Cardiac muscle cell (in vitro differentiated cells and primary cell): ENCODE data around the gene ATXN7L3. TPM values are rescaled to one million over a fixed set of nuclear protein-coding genes. Genes with fewer than 3 reads are reported as not detected.

Experiments used
- DNase-seq, 2 donors: peaks; one replicate each; pipeline versions ENCODE4 v3.0.0 to v3.0.0-alpha.2; 2010 to 2017; ENCODE audit warnings: low read depth in 1 of 2, low spot score in 1 of 2
- H3K27ac ChIP-seq: fragments of 200-600 bp; sonication (generic); 2 replicates; pipeline ENCODE4 v1.5.1; 2016
- H3K27me3 ChIP-seq: fragments of 200-600 bp; sonication (generic); 2 replicates; pipeline ENCODE4 v1.6.0; 2016; ENCODE audit warnings: control low read depth
- H3K36me3 ChIP-seq: fragments of 200-600 bp; sonication (generic); 2 replicates; pipeline ENCODE4 v1.5.1; 2016; ENCODE audit warnings: control low read depth
- H3K4me1 ChIP-seq: fragments of 200-600 bp; sonication (generic); 2 replicates; pipeline ENCODE4 v1.8.1; 2017; ENCODE audit warnings: low read depth, mild to moderate bottlenecking, mixed run types
- H3K4me3 ChIP-seq: fragments of 200-600 bp; sonication (generic); 2 replicates; pipeline ENCODE4 v1.5.1; 2016; ENCODE audit warnings: mild to moderate bottlenecking
- H3K9me3 ChIP-seq: fragments of 200-600 bp; sonication (generic); 2 replicates; pipeline ENCODE4 v1.5.1; 2017; ENCODE audit warnings: low read depth, mild to moderate bottlenecking, control low read depth
- CTCF ChIP-seq: IDR thresholded peaks from 2 replicates; pipeline ENCODE4 v1.5.1; 2012; ENCODE audit warnings: low read depth, mild to moderate bottlenecking, low read length
- polyA plus RNA-seq: library from polyadenylated mRNA; unstranded; fragments of >200 nt; fragmentation: Nextera tagmentation; extraction: Ambion mirVana; gene quantifications from 2 replicates; pipeline ENCODE4 v1.2.1, GENCODE V29; 2016
- total RNA-seq: library from RNA; depleted of rRNA; stranded (reverse); fragments of >200 nt; gene quantifications from 2 replicates; pipeline ENCODE4 v1.2.3, GENCODE V29; 2016

ATXN7L3 gene
- total and polyA plus RNA-seq, 2 experiments from 2014 or later: 24.7 to 91.0 TPM

- Histone ChIP-seq H3K27ac (no peak overlapping the region), H3K4me1 (no peaks in the 10 kb centered on the region), H3K4me3 (no peak overlapping the region), H3K9me3 (no peaks in the 10 kb centered on the region), H3K36me3 (no peaks in the 10 kb centered on the region), H3K27me3 (no peaks in the 10 kb centered on the region)
- no peak for TF ChIP-seq CTCF
- no peak for DNase-seq
Observed at GRCh38 chr17:44236444-44236991, 36.8 kb upstream of the ATXN7L3 start.

- no peak overlapping the region for H3K4me3 ChIP-seq
- no peaks in the 10 kb centered on the region for H3K27me3 ChIP-seq
- DNase-seq: no peak
- no peaks in the 10 kb centered on the region for H3K9me3 ChIP-seq
- TF ChIP-seq CTCF: no peak
- H3K36me3 ChIP-seq: no peaks in the 10 kb centered on the region
- H3K4me1 ChIP-seq: no peaks in the 10 kb centered on the region
- no peak overlapping the region for H3K27ac ChIP-seq
Observed at GRCh38 chr17:44235583-44235936, 35.9 kb upstream of the ATXN7L3 start.

- no peak overlapping the region for H3K4me3 ChIP-seq
- no peaks in the 10 kb centered on the region for H3K36me3 ChIP-seq
- no peaks in the 10 kb centered on the region for H3K27me3 ChIP-seq
- H3K4me1 ChIP-seq: no peaks in the 10 kb centered on the region
- no peak for TF ChIP-seq CTCF
- DNase-seq: no peak
- H3K9me3 ChIP-seq: no peaks in the 10 kb centered on the region
- no peak overlapping the region for H3K27ac ChIP-seq
Observed at GRCh38 chr17:44233582-44233981, 33.9 kb upstream of the ATXN7L3 start.

GRCh38 chr17:44232061-44232460 is 32.4 kb upstream of the ATXN7L3 start:
- no peak overlapping the region for H3K4me3 ChIP-seq
- no peak overlapping the region for H3K27ac ChIP-seq
- H3K9me3 ChIP-seq: no peaks in the 10 kb centered on the region
- no peak for TF ChIP-seq CTCF
- H3K27me3 ChIP-seq: no peaks in the 10 kb centered on the region
- no peaks in the 10 kb centered on the region for H3K36me3 ChIP-seq
- DNase-seq: no peak
- H3K4me1 ChIP-seq: no peaks in the 10 kb centered on the region

- Histone ChIP-seq H3K4me1 (no peaks in the 10 kb centered on the region), H3K4me3 (no peak overlapping the region), H3K27ac (no peak overlapping the region), H3K36me3 (no peaks in the 10 kb centered on the region), H3K9me3 (no peaks in the 10 kb centered on the region), H3K27me3 (no peaks in the 10 kb centered on the region)
- no peak for TF ChIP-seq CTCF
- DNase-seq: no peak
Observed at GRCh38 chr17:44230140-44230539, 30.5 kb upstream of the ATXN7L3 start.

GRCh38 chr17:44229090-44229489 is 29.4 kb upstream of the ATXN7L3 start:
- Histone ChIP-seq H3K4me1 (no peaks in the 10 kb centered on the region), H3K9me3 (no peaks in the 10 kb centered on the region), H3K4me3 (no peak overlapping the region), H3K27ac (no peak overlapping the region), H3K27me3 (no peaks in the 10 kb centered on the region), H3K36me3 (no peaks in the 10 kb centered on the region)
- no peak for TF ChIP-seq CTCF
- no peak for DNase-seq
